PC-3 (cell line): Measurements from ENCODE around the gene SLC38A8. TPM values are rescaled to one million over a fixed set of nuclear protein-coding genes. Genes with fewer than 3 reads are reported as not detected.

ENCODE experiments used
- ATAC-seq: fragments of 200-7000 bp; cut with Tn5 transposase; 2 replicates; pipeline ENCODE4 v1.9.1; 2020; ENCODE audit warnings: mild to moderate bottlenecking, moderate library complexity
- BruUV-seq: library from RNA; stranded (reverse); fragments of 400-500 nt; replicated peaks from 2 replicates; lab custom pipeline; 2021; lab: Mats Ljungman, UMichigan
- CTCF ChIA-PET: fragments of 300-600 bp; sonication (Branson Sonifier 250); formaldehyde crosslinking; loops from one replicate; lab custom pipeline; 2022; ENCODE audit warnings: antibody characterized with exemption; lab: Charles Lee
- POLR2A ChIA-PET: fragments of 300-600 bp; sonication (Branson Sonifier 250); formaldehyde crosslinking; loops from one replicate; lab custom pipeline; 2022; ENCODE audit warnings: antibody characterized with exemption; ENCODE audit not compliant: unreplicated experiment; lab: Charles Lee
- DNase-seq: peaks from one replicate; pipeline ENCODE4 v3.0.0-alpha.2; 2015
- H2AFZ ChIP-seq: fragments of 300-600 bp; sonication (generic); 2 replicates; pipeline ENCODE4 v1.6.0; 2016; ENCODE audit warnings: antibody characterized with exemption, low read length
- H3F3A ChIP-seq: fragments of 300-600 bp; sonication (generic); one replicate; pipeline ENCODE4 v1.6.0; 2017; ENCODE audit warnings: antibody characterized with exemption, low read length, control low read depth, mild to moderate bottlenecking; ENCODE audit not compliant: unreplicated experiment
- H3K27ac ChIP-seq: fragments of 300-600 bp; sonication (generic); 2 replicates; pipeline ENCODE4 v1.5.1; 2016; ENCODE audit warnings: mild to moderate bottlenecking, low read length
- H3K27me3 ChIP-seq: fragments of 300-600 bp; sonication (generic); 2 replicates; pipeline ENCODE4 v1.6.1; 2016; ENCODE audit warnings: low read length, mixed read lengths
- H3K36me3 ChIP-seq: fragments of 300-600 bp; sonication (generic); 2 replicates; pipeline ENCODE4 v1.6.1; 2016; ENCODE audit warnings: low read depth, mixed run types, low read length, mixed read lengths
- H3K4me1 ChIP-seq: fragments of 300-600 bp; sonication (generic); 2 replicates; pipeline ENCODE4 v1.5.1; 2016; ENCODE audit warnings: low read length; ENCODE audit not compliant: insufficient read depth
- H3K4me2 ChIP-seq: fragments of 300-600 bp; sonication (generic); 2 replicates; pipeline ENCODE4 v1.6.0; 2016; ENCODE audit warnings: low read length
- H3K4me3 ChIP-seq: fragments of 300-600 bp; sonication (generic); 2 replicates; pipeline ENCODE4 v1.5.1; 2016; ENCODE audit warnings: mild to moderate bottlenecking, low read length, mixed read lengths
- H3K79me2 ChIP-seq: fragments of 300-600 bp; sonication (generic); 2 replicates; pipeline ENCODE4 v1.6.1; 2017; ENCODE audit warnings: low read length, mixed read lengths
- H3K9ac ChIP-seq: fragments of 300-600 bp; sonication (generic); 2 replicates; pipeline ENCODE4 v1.6.0; 2016; ENCODE audit warnings: mild to moderate bottlenecking, low read length
- H3K9me2 ChIP-seq: fragments of 300-600 bp; sonication (generic); replicated peaks from 2 replicates; pipeline ENCODE4 v1.6.1; 2016; ENCODE audit warnings: mixed run types, low read length, mixed read lengths
- H3K9me3 ChIP-seq: fragments of 300-600 bp; sonication (generic); 2 replicates; pipeline ENCODE4 v1.6.1; 2016; ENCODE audit warnings: low read length, mixed read lengths
- H4K20me1 ChIP-seq: fragments of 300-600 bp; sonication (generic); 2 replicates; pipeline ENCODE4 v1.6.1; 2016; ENCODE audit warnings: low read length, mixed read lengths
- EZH2 ChIP-seq: fragments of 300-600 bp; sonication (generic); IDR thresholded peaks from one replicate; pipeline ENCODE4 v1.6.1; 2017; ENCODE audit warnings: antibody characterized with exemption, mild to moderate bottlenecking, low read length; ENCODE audit not compliant: unreplicated experiment
- EZH2phosphoT487 ChIP-seq: fragments of 300-600 bp; sonication (generic); IDR thresholded peaks from 2 replicates; pipeline ENCODE4 v1.6.1; 2018; ENCODE audit warnings: mild to moderate bottlenecking, antibody characterized with exemption, low read length, borderline replicate concordance
- intact Hi-C: fragments of 100-400 bp; cut with micrococcal nuclease; formaldehyde crosslinking; loops from 2 replicates; pipeline ENCODE4 v1.9.0; 2023
- total RNA-seq: library from RNA; depleted of rRNA; stranded (reverse); fragments of >200 nt; gene quantifications from 2 replicates; pipeline ENCODE4 v1.2.3, GENCODE V29; 2014
- TF ChIP-seq, protein P1 (sequence below): fragments of 300-600 bp; sonication (generic); conservative IDR thresholded peaks from 2 replicates; pipeline ENCODE4 v1.5.1; 2017; ENCODE audit warnings: antibody characterized with exemption, low read depth, mild to moderate bottlenecking, low read length

Gene SLC38A8
- total RNA-seq, 1 experiment from 2014 or later: not detected

DNA sequence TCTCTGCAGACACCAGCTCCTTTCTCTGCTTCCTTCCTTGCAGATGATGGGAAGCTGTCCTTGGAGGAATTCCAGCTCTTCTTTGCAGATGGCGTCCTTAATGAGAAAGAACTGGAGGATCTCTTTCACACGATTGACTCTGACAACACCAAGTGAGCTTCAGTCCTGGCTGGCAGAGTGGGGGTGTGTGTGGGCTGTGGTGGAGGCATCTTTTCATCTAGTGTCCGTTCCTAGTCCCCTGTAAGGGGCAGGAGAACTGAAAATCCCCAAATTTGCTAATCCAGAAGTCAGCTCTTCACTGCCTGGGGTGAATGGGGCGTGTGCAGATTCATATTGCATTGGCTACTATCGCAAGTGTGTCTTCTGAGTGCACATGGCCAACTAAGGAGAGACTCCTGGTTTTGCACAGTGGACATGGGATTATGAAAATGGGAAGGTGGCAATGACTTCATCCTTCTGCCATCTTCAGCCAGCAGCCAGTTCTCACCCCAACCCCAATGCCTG is 64.1 kb downstream of the SLC38A8 start:
- CTCF ChIA-PET: no interaction called here

DNA sequence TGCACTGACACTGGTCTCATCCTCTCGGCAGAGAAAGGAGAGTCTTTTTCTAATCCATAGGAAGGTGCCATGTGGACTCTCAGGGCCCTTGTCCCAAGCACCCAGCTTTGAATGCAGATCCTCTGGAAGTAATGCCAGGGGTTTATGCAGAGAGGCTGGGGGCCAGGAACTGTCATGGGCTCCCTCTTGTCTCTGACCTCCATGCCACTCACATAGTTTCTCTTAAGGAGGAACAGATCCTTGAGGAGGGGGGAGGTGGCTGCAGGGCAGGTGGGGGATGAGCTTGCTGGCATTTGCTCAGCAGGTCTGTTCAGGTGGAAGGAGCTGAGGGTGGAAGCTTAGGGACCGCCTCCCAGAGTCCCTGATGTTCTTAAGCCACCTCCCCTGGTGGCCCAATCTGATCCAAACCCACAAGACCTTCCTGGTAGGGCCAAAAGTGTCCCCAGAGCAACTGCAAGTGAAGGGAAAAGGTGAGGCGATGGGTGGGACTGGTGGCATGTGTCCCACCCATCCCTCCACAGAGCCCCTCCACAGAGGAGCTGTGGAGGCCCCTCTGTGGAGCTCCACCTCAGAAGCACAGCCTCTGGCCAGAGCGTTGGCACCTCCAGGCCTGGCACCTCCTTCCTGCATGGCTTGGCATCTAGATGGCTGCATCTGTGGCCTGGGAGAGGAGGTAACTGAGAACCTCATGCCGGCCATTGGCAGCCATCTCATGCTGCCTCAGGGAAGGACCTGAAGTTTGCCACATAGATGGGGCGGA is 65.4 kb downstream of the SLC38A8 start:
- intact Hi-C loops: no loop called here
- Histone ChIP-seq H4K20me1 (no peaks in the 10 kb centered on the region), H3K9me2 (no peaks in the 10 kb centered on the region), H3K9ac (no peak overlapping the region), H2AFZ (no peak overlapping the region), H3F3A (no peaks in the 10 kb centered on the region), H3K4me1 (no peaks in the 10 kb centered on the region), H3K9me3 (no peaks in the 10 kb centered on the region), H3K4me3 (no peak overlapping the region), H3K27ac (no peak overlapping the region), H3K36me3 (no peaks in the 10 kb centered on the region), H3K27me3 (no peaks in the 10 kb centered on the region), H3K4me2 (no peak overlapping the region), H3K79me2 (no peaks in the 10 kb centered on the region)
- ChIA-PET POLR2A (no interaction called here), CTCF (no interaction called here)
- DNase-seq: no peak
- ATAC-seq: no peak
- no TSS peak for BruUV-seq
- no peak for TF ChIP-seq EZH2phosphoT487
- TF ChIP-seq, protein P1, sequence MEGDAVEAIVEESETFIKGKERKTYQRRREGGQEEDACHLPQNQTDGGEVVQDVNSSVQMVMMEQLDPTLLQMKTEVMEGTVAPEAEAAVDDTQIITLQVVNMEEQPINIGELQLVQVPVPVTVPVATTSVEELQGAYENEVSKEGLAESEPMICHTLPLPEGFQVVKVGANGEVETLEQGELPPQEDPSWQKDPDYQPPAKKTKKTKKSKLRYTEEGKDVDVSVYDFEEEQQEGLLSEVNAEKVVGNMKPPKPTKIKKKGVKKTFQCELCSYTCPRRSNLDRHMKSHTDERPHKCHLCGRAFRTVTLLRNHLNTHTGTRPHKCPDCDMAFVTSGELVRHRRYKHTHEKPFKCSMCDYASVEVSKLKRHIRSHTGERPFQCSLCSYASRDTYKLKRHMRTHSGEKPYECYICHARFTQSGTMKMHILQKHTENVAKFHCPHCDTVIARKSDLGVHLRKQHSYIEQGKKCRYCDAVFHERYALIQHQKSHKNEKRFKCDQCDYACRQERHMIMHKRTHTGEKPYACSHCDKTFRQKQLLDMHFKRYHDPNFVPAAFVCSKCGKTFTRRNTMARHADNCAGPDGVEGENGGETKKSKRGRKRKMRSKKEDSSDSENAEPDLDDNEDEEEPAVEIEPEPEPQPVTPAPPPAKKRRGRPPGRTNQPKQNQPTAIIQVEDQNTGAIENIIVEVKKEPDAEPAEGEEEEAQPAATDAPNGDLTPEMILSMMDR: no peak
- no peak for TF ChIP-seq EZH2

More for the DNA sequence above, 64.1 kb downstream of the SLC38A8 start:
- H3K4me2 ChIP-seq: no peak overlapping the region
- H3K27ac ChIP-seq: no peak overlapping the region
- no peak for DNase-seq
- TF ChIP-seq, protein P1: no peak
- TF ChIP-seq EZH2phosphoT487 (no peak), EZH2 (no peak)
- no peaks in the 10 kb centered on the region for H4K20me1 ChIP-seq
- H3K27me3 ChIP-seq: no peaks in the 10 kb centered on the region
- H2AFZ ChIP-seq: no peak overlapping the region
- H3K9me2 ChIP-seq: no peaks in the 10 kb centered on the region
- H3K4me1 ChIP-seq: no peaks in the 10 kb centered on the region
- no peaks in the 10 kb centered on the region for H3K9me3 ChIP-seq
- no peak for ATAC-seq
- H3K79me2 ChIP-seq: no peaks in the 10 kb centered on the region
- H3K4me3 ChIP-seq: no peak overlapping the region
- H3K36me3 ChIP-seq: no peaks in the 10 kb centered on the region
- H3K9ac ChIP-seq: no peak overlapping the region
- intact Hi-C loops: no loop called here
- POLR2A ChIA-PET: no interaction called here
- no peaks in the 10 kb centered on the region for H3F3A ChIP-seq
- BruUV-seq: no TSS peak
